Panc1 (cell line): ENCODE measurements around the gene IFI27L2. TPM values are rescaled to one million over a fixed set of nuclear protein-coding genes. Genes with fewer than 3 reads are reported as not detected.

Experiments
- ATAC-seq: fragments of 200-7000 bp; cut with Tn5 transposase; 2 replicates; pipeline ENCODE4 v1.9.1; 2020; ENCODE audit warnings: mild to moderate bottlenecking, moderate library complexity
- BruUV-seq: library from RNA; stranded (reverse); fragments of 400-500 nt; replicated peaks from 2 replicates; lab custom pipeline; 2021; lab: Mats Ljungman, UMichigan
- CTCF ChIA-PET: fragments of 300-600 bp; sonication (Branson Sonifier 250); formaldehyde crosslinking; loops from one replicate; lab custom pipeline; 2022; ENCODE audit warnings: antibody characterized with exemption; lab: Charles Lee
- POLR2A ChIA-PET: fragments of 300-600 bp; sonication (Branson Sonifier 250); formaldehyde crosslinking; loops from one replicate; lab custom pipeline; 2022; ENCODE audit warnings: antibody characterized with exemption; lab: Charles Lee
- DNase-seq: peaks from one replicate; pipeline ENCODE4 v3.0.0-alpha.2; 2010; ENCODE audit warnings: low read depth, low spot score
- H3K27ac ChIP-seq: 2 replicates; pipeline ENCODE4 v1.5.1; 2011; ENCODE audit warnings: mild to moderate bottlenecking, low read length, inconsistent platforms
- H3K27me3 ChIP-seq: fragments of 200-500 bp; sonication (Bioruptor generic); 2 replicates; pipeline ENCODE4 v1.6.0; 2014; ENCODE audit warnings: low read length, inconsistent platforms; ENCODE audit not compliant: control insufficient read depth, insufficient read depth
- H3K36me3 ChIP-seq: fragments of 200-500 bp; sonication (Bioruptor generic); 2 replicates; pipeline ENCODE4 v1.5.1; 2014; ENCODE audit warnings: inconsistent platforms, mild to moderate bottlenecking, low read length, moderate library complexity; ENCODE audit not compliant: control insufficient read depth, insufficient read depth
- H3K4me1 ChIP-seq: 2 replicates; pipeline ENCODE4 v1.5.1; 2011; ENCODE audit warnings: inconsistent platforms, mild to moderate bottlenecking, low read length, moderate library complexity; ENCODE audit not compliant: control insufficient read depth, insufficient read depth
- H3K4me3 ChIP-seq, 2 experiments: 2 replicates each; pipeline ENCODE4 v1.5.1; 2011 to 2012; ENCODE audit warnings: low read depth in 2 of 2, low read length in 2 of 2, mild to moderate bottlenecking in 2 of 2, inconsistent platforms in 1 of 2, moderate library complexity in 1 of 2
- H3K9me3 ChIP-seq: fragments of 200-500 bp; sonication (Bioruptor generic); 2 replicates; pipeline ENCODE4 v1.5.1; 2014; ENCODE audit warnings: low read depth, mild to moderate bottlenecking, inconsistent platforms, low read length, moderate library complexity; ENCODE audit not compliant: control insufficient read depth, insufficient read depth
- POLR2AphosphoS5 ChIP-seq: IDR thresholded peaks from 2 replicates; pipeline ENCODE4 v1.6.1; 2012; ENCODE audit warnings: mild to moderate bottlenecking, low read depth, low read length, moderate library complexity
- SIN3A ChIP-seq: IDR thresholded peaks from 2 replicates; pipeline ENCODE4 v1.6.1; 2012; ENCODE audit warnings: low read depth, mild to moderate bottlenecking, low read length, moderate library complexity, borderline replicate concordance; ENCODE audit not compliant: insufficient read depth
- TCF7L2 ChIP-seq: IDR thresholded peaks from 2 replicates; pipeline ENCODE4 v1.6.1; 2011; ENCODE audit warnings: mild to moderate bottlenecking, low read depth, low read length, inconsistent platforms
- in situ Hi-C: cut with HindIII; loops from 2 replicates; pipeline ENCODE4 v1.10.0; 2016; ENCODE audit warnings: low sequenced_read_pairs, low pct_unique_long_range_greater_than_20kb
- intact Hi-C: fragments of 100-400 bp; cut with micrococcal nuclease; formaldehyde crosslinking; loops from one replicate; pipeline ENCODE4 v1.10.0; 2022; ENCODE audit not compliant: unreplicated experiment
- total RNA-seq: library from RNA; stranded (reverse); gene quantifications from one replicate; pipeline ENCODE4 v1.2.1, GENCODE V29; 2021; ENCODE audit not compliant: unreplicated experiment
- TF ChIP-seq, protein P1 (sequence below): fragments of 450-650 bp; IDR thresholded peaks from 2 replicates; pipeline ENCODE4 v1.5.1; 2017; ENCODE audit warnings: mild to moderate bottlenecking
- TF ChIP-seq, protein P2 (sequence below), 2 experiments: IDR thresholded peaks; 2 replicates each; pipeline ENCODE4 v1.6.1; 2011 to 2012; ENCODE audit warnings: low read depth in 2 of 2, control low read depth in 1 of 2, low read length in 1 of 2, mild to moderate bottlenecking in 1 of 2, moderate library complexity in 1 of 2; ENCODE audit not compliant: insufficient read depth in 1 of 2

IFI27L2 gene
- total RNA-seq, 1 experiment from 2014 or later, result 13.2 TPM

DNA sequence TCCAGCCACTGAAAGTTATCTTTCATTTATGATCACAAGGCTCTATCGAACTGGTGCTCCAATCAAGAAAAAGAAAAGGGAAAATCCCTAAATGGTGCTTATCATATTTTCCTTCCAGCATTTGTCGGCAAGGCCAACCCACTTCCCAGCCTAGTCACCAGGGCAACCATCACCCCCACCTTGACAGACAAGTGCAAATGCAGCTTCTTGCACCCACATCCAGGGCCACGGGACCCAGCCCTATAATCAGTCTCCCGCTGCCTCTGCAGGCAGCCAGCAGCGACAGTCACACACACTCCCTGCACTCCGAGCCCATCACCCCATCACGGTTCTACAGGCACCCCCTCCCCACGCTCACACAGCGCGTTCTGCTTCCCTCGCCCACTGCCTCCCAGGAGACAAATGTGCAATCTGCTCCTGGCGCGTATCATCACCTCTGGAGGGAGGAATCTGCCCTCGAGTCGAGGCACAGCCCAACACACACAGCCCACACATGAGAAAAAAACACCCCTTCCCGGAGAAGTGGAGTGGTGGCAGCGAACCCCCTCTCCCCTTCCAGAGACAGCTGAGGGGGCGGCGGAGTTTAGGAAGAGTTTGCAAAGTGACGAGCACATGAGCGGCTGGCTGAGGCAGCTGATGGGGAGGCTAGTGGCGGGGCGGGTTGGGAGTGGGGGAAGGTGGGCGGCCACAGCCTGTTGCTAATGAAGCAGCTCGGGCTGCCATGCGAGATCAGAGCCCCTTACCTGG lies 35.5 kb upstream of the IFI27L2 start:
- no peak for DNase-seq
- TF ChIP-seq, protein P1, sequence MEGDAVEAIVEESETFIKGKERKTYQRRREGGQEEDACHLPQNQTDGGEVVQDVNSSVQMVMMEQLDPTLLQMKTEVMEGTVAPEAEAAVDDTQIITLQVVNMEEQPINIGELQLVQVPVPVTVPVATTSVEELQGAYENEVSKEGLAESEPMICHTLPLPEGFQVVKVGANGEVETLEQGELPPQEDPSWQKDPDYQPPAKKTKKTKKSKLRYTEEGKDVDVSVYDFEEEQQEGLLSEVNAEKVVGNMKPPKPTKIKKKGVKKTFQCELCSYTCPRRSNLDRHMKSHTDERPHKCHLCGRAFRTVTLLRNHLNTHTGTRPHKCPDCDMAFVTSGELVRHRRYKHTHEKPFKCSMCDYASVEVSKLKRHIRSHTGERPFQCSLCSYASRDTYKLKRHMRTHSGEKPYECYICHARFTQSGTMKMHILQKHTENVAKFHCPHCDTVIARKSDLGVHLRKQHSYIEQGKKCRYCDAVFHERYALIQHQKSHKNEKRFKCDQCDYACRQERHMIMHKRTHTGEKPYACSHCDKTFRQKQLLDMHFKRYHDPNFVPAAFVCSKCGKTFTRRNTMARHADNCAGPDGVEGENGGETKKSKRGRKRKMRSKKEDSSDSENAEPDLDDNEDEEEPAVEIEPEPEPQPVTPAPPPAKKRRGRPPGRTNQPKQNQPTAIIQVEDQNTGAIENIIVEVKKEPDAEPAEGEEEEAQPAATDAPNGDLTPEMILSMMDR, result no peak
- TF ChIP-seq TCF7L2 (no peak), POLR2AphosphoS5 (no peak), SIN3A (no peak)
- TF ChIP-seq, protein P2, sequence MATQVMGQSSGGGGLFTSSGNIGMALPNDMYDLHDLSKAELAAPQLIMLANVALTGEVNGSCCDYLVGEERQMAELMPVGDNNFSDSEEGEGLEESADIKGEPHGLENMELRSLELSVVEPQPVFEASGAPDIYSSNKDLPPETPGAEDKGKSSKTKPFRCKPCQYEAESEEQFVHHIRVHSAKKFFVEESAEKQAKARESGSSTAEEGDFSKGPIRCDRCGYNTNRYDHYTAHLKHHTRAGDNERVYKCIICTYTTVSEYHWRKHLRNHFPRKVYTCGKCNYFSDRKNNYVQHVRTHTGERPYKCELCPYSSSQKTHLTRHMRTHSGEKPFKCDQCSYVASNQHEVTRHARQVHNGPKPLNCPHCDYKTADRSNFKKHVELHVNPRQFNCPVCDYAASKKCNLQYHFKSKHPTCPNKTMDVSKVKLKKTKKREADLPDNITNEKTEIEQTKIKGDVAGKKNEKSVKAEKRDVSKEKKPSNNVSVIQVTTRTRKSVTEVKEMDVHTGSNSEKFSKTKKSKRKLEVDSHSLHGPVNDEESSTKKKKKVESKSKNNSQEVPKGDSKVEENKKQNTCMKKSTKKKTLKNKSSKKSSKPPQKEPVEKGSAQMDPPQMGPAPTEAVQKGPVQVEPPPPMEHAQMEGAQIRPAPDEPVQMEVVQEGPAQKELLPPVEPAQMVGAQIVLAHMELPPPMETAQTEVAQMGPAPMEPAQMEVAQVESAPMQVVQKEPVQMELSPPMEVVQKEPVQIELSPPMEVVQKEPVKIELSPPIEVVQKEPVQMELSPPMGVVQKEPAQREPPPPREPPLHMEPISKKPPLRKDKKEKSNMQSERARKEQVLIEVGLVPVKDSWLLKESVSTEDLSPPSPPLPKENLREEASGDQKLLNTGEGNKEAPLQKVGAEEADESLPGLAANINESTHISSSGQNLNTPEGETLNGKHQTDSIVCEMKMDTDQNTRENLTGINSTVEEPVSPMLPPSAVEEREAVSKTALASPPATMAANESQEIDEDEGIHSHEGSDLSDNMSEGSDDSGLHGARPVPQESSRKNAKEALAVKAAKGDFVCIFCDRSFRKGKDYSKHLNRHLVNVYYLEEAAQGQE (IDR thresholded peaks at IDR 0.05; ENCODE audit: insufficient read depth in 1 of 2, low read depth in 2 of 2, low read length in 1 of 2), result no peak
- Histone ChIP-seq H3K27ac (no peak overlapping the region), H3K9me3 (no peaks in the 10 kb centered on the region), H3K36me3 (no peaks in the 10 kb centered on the region), H3K4me1 (no peaks in the 10 kb centered on the region), H3K27me3 (no peaks in the 10 kb centered on the region; the same call in 1 of the 2 replicates), H3K4me3 (no peak overlapping the region)
- ChIA-PET CTCF (no interaction called here), POLR2A (no interaction called here)
- intact Hi-C loops, result no loop called here
- BruUV-seq, result no TSS peak
- no peak for ATAC-seq
- in situ Hi-C loops, result no loop called here

DNA sequence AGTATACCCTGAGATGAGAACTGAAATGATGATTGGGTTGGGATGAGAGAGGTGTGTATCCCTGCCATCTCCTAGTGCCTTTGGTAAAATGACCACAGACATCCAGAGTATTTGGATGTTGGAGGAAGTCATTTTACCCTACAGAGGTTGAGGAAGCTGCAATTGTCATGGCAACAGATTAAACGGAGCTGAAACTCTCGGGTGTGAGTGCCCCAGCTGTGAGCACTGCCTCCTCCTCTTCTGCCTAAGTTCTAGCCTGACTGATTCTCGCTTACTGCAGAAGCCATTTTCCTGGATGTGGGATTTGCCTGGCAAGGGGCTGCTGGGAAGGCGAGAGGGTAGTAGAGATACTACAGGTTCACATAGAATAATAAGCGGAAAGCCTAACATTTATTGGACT lies 34.4 kb upstream of the IFI27L2 start:
- ChIA-PET POLR2A (no interaction called here), CTCF (no interaction called here)
- Histone ChIP-seq H3K36me3 (no peaks in the 10 kb centered on the region), H3K9me3 (no peaks in the 10 kb centered on the region), H3K27me3 (no peaks in the 10 kb centered on the region; the same call in 1 of the 2 replicates), H3K4me1 (no peaks in the 10 kb centered on the region), H3K27ac (no peak overlapping the region), H3K4me3 (no peak overlapping the region)
- intact Hi-C loops (no loop called here), in situ Hi-C loops (no loop called here)
- BruUV-seq, result no TSS peak
- ATAC-seq (no peak), DNase-seq (no peak)
- TF ChIP-seq POLR2AphosphoS5 (no peak), SIN3A (no peak), TCF7L2 (no peak)
- TF ChIP-seq, protein P1, result no peak
- TF ChIP-seq, protein P2 (IDR thresholded peaks at IDR 0.05; ENCODE audit: insufficient read depth in 1 of 2, low read depth in 2 of 2, low read length in 1 of 2), result no peak
